Mesendoderm (in vitro differentiated cells): Measurements from ENCODE around the gene MAD1L1. TPM values are rescaled to one million over a fixed set of nuclear protein-coding genes. Genes with fewer than 3 reads are reported as not detected.

Experiments
- DNase-seq: peaks from one replicate; pipeline ENCODE4 v3.0.0; 2013
- H2AK5ac ChIP-seq: 2 replicates; pipeline ENCODE4 v1.6.1; 2013; ENCODE audit warnings: low read length, inconsistent platforms
- H2BK120ac ChIP-seq: 2 replicates; pipeline ENCODE4 v1.6.1; 2013; ENCODE audit warnings: low read depth, mild to moderate bottlenecking, low read length, moderate library complexity, mixed read lengths
- H2BK15ac ChIP-seq: replicated peaks from 2 replicates; pipeline ENCODE4 v1.6.1; 2013; ENCODE audit warnings: low read depth, mild to moderate bottlenecking, moderate library complexity
- H2BK5ac ChIP-seq: 2 replicates; pipeline ENCODE4 v1.6.1; 2013; ENCODE audit warnings: low read length, inconsistent platforms
- H3K18ac ChIP-seq: 2 replicates; pipeline ENCODE4 v1.6.1; 2013; ENCODE audit warnings: mild to moderate bottlenecking, low read length, mixed read lengths
- H3K23ac ChIP-seq: one replicate; pipeline ENCODE4 v1.6.1; 2013; ENCODE audit warnings: low read length
- H3K27ac ChIP-seq: 2 replicates; pipeline ENCODE4 v1.5.1; 2013; ENCODE audit warnings: low read depth, mild to moderate bottlenecking, inconsistent platforms, low read length, moderate library complexity
- H3K27me3 ChIP-seq: 2 replicates; pipeline ENCODE4 v1.6.1; 2013; ENCODE audit warnings: low read length, control low read depth, mild to moderate bottlenecking, inconsistent platforms; ENCODE audit not compliant: insufficient read depth, poor library complexity
- H3K36me3 ChIP-seq: 2 replicates; pipeline ENCODE4 v1.6.1; 2013; ENCODE audit warnings: low read length, inconsistent platforms; ENCODE audit not compliant: control insufficient read depth, insufficient read depth
- H3K4ac ChIP-seq: one replicate; pipeline ENCODE4 v1.6.1; 2013; ENCODE audit warnings: low read depth, mild to moderate bottlenecking, low read length, moderate library complexity
- H3K4me1 ChIP-seq: 2 replicates; pipeline ENCODE4 v1.6.1; 2013; ENCODE audit warnings: low read depth, low read length, inconsistent platforms; ENCODE audit not compliant: control insufficient read depth
- H3K4me2 ChIP-seq: 2 replicates; pipeline ENCODE4 v1.6.1; 2013; ENCODE audit warnings: low read length
- H3K4me3 ChIP-seq: 2 replicates; pipeline ENCODE4 v1.5.1; 2013; ENCODE audit warnings: mild to moderate bottlenecking, low read length
- H3K56ac ChIP-seq: one replicate; pipeline ENCODE4 v1.6.1; 2013; ENCODE audit warnings: low read length
- H3K79me1 ChIP-seq: 2 replicates; pipeline ENCODE4 v1.6.1; 2013; ENCODE audit warnings: low read length, inconsistent platforms
- H3K79me2 ChIP-seq: 2 replicates; pipeline ENCODE4 v1.6.1; 2013; ENCODE audit warnings: mild to moderate bottlenecking, low read length; ENCODE audit not compliant: control insufficient read depth, insufficient read depth
- H3K9ac ChIP-seq: 2 replicates; pipeline ENCODE4 v1.6.1; 2013; ENCODE audit warnings: low read length, inconsistent platforms
- H4K5ac ChIP-seq: one replicate; pipeline ENCODE4 v1.6.1; 2013; ENCODE audit warnings: low read length
- H4K8ac ChIP-seq: one replicate; pipeline ENCODE4 v1.6.1; 2013; ENCODE audit warnings: low read depth, mild to moderate bottlenecking, control low read depth, low read length, moderate library complexity
- WGBS: extraction: QIAGEN DNeasy Blood & Tissue Kit; methylation state at CpG from one replicate; pipeline ENCODE4 v1.1.7; 2013; ENCODE audit warnings: low lambda C conversion rate, missing lambda C conversion rate; ENCODE audit not compliant: insufficient coverage; ENCODE audit errors: extremely low coverage; 5-methylcytosine and 5-hydroxymethylcytosine counted together
- polyA plus RNA-seq, 2 experiments: library from polyadenylated mRNA; stranded (reverse); fragments of 200-250 nt; gene quantifications; one replicate each; pipeline ENCODE4 v1.2.3, GENCODE V29; 2013

The MAD1L1 gene
- polyA plus RNA-seq (2013, experiment 1 of 2), result 19.5 TPM
- 20.8 TPM for polyA plus RNA-seq (2013, experiment 2 of 2)

- Histone ChIP-seq H3K4me2 (peak within 1 kb of the TSS; percentile 87), H3K79me2 (peaks cover 18% of the 10 kb centered on the region), H3K56ac (peak within 1 kb of the TSS; percentile 90), H3K23ac (peak within 1 kb of the TSS; percentile 45), H3K4ac (peak within 1 kb of the TSS; percentile 18), H3K79me1 (peaks cover 20% of the 10 kb centered on the region), H2AK5ac (no peak within 1 kb of the TSS), H4K8ac (peak within 1 kb of the TSS; percentile 87), H3K9ac (peak within 1 kb of the TSS; percentile 75), H2BK120ac (no peak within 1 kb of the TSS), H3K4me1 (no peaks in the 10 kb centered on the region), H3K18ac (peak within 1 kb of the TSS; percentile 65), H3K4me3 (peak within 1 kb of the TSS; percentile 81), H3K27me3 (no peaks in the 10 kb centered on the region), H3K27ac (peak within 1 kb of the TSS; percentile 12), H2BK15ac (no peak within 1 kb of the TSS), H2BK5ac (no peak within 1 kb of the TSS), H4K5ac (no peak within 1 kb of the TSS), H3K36me3 (peaks cover 12% of the 10 kb centered on the region)
- WGBS, result no CpG with 5 or more reads among the region's 63 CpGs
- peak; percentile 91 for DNase-seq
Observed at GRCh38 chr7:2232766-2233520, at the start of gene MAD1L1. Gene MAD1L1, minus strand, starts transcription at chr7:2232945. Its CDS starts 2,812 bp downstream, at chr7:2230133.

DNA sequence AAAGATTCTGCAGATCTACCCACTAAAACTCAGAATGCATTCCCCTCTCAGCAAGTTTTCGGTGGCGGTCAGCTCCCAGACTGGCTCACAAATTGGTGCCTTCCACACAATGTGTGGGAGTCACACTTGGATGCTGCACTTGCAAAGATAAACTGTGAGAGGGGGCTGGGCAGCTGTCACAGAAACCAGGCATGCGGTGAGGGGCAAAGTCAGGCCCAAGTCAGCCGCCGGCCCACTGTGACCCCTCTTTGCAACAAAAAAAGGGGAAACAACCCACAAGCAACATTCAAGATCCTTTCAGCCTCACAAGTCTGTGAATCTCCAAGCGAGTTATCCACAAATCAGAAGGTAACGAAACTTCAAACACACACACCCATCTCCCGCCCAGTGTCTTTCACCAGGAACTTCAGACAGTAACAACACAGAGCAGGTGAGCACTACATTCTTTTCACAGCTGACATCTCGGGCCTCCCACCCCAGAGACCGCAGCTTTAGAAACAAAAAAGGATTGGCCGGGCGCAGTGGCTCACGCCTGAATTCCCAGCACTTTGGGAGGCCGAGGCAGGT lies 49.5 kb upstream of the MAD1L1 start:
- no peak overlapping the region for H3K9ac ChIP-seq
- WGBS, result no CpG with 5 or more reads among the region's 14 CpGs
- no peak overlapping the region for H2BK15ac ChIP-seq
- no peak overlapping the region for H3K27ac ChIP-seq
- no peak overlapping the region for H4K5ac ChIP-seq
- no peaks in the 10 kb centered on the region for H3K36me3 ChIP-seq
- peaks cover 3% of the 10 kb centered on the region for H3K79me1 ChIP-seq
- H3K79me2 ChIP-seq, result no peaks in the 10 kb centered on the region
- no peak overlapping the region for H2BK120ac ChIP-seq
- H3K18ac ChIP-seq, result no peak overlapping the region
- H2AK5ac ChIP-seq, result no peak overlapping the region
- no peak overlapping the region for H3K4ac ChIP-seq
- no peak overlapping the region for H3K4me3 ChIP-seq
- DNase-seq, result no peak
- no peaks in the 10 kb centered on the region for H3K27me3 ChIP-seq
- H3K23ac ChIP-seq, result no peak overlapping the region
- no peak overlapping the region for H4K8ac ChIP-seq
- no peak overlapping the region for H2BK5ac ChIP-seq
- peak overlapping the region; percentile 37 for H3K56ac ChIP-seq
- no peak overlapping the region for H3K4me2 ChIP-seq
- H3K4me1 ChIP-seq, result peaks cover 4% of the 10 kb centered on the region

GRCh38 chr7:2281541-2281940 lies 48.8 kb upstream of the MAD1L1 start:
- no CpG with 5 or more reads among the region's 9 CpGs for WGBS
- Histone ChIP-seq H3K9ac (no peak overlapping the region), H3K23ac (no peak overlapping the region)

GRCh38 chr7:2280424-2280823 lies 47.7 kb upstream of the MAD1L1 start:
- H4K5ac ChIP-seq, result no peak overlapping the region
- H4K8ac ChIP-seq, result no peak overlapping the region
- H2AK5ac ChIP-seq, result no peak overlapping the region
- no peak overlapping the region for H2BK15ac ChIP-seq
- H3K4me1 ChIP-seq, result peaks cover 4% of the 10 kb centered on the region
- no CpG with 5 or more reads among the region's 2 CpGs for WGBS
- H3K56ac ChIP-seq, result no peak overlapping the region
- H3K23ac ChIP-seq, result no peak overlapping the region
- peaks cover 3% of the 10 kb centered on the region for H3K79me1 ChIP-seq
- no peak for DNase-seq
- no peak overlapping the region for H3K27ac ChIP-seq
- no peaks in the 10 kb centered on the region for H3K36me3 ChIP-seq
- no peak overlapping the region for H2BK5ac ChIP-seq
- H3K4me3 ChIP-seq, result no peak overlapping the region
- H3K79me2 ChIP-seq, result no peaks in the 10 kb centered on the region
- no peak overlapping the region for H3K4ac ChIP-seq
- H3K18ac ChIP-seq, result no peak overlapping the region
- H3K27me3 ChIP-seq, result no peaks in the 10 kb centered on the region
- H2BK120ac ChIP-seq, result no peak overlapping the region
- no peak overlapping the region for H3K4me2 ChIP-seq
- no peak overlapping the region for H3K9ac ChIP-seq

More at GRCh38 chr7:2281541-2281940, 48.8 kb upstream of the MAD1L1 start:
- Histone ChIP-seq H3K4me1 (peaks cover 4% of the 10 kb centered on the region), H2BK15ac (no peak overlapping the region), H4K8ac (no peak overlapping the region), H3K4ac (no peak overlapping the region), H4K5ac (no peak overlapping the region), H3K4me2 (no peak overlapping the region), H3K79me1 (peaks cover 3% of the 10 kb centered on the region), H3K27ac (no peak overlapping the region), H3K27me3 (no peaks in the 10 kb centered on the region), H2BK120ac (no peak overlapping the region), H2BK5ac (no peak overlapping the region), H2AK5ac (no peak overlapping the region), H3K18ac (no peak overlapping the region), H3K36me3 (no peaks in the 10 kb centered on the region), H3K4me3 (no peak overlapping the region), H3K79me2 (no peaks in the 10 kb centered on the region), H3K56ac (peak overlapping the region; percentile 42)
- DNase-seq, result no peak

DNA sequence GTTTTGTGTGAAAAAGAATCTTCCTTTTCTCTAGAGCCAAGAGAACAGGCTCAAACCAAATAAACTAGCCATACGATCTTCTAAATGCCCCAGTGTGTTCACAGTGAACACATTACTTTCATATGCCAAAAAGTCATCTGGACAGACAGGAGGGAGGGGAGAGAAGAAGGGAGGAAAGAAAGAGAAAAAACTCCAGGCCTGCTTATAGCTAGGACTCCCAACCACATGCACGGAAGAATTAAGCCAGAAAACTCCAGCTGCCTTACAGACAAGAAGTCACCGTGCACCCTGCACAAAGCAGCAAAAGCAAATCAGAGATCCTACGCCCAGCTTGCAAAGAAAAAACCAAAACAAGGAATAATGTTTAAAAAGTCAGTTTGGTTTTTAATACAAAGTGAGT lies 47.2 kb upstream of the MAD1L1 start:
- no peak overlapping the region for H3K9ac ChIP-seq
- no peak overlapping the region for H3K4me3 ChIP-seq
- H4K5ac ChIP-seq, result no peak overlapping the region
- H3K4me1 ChIP-seq, result peaks cover 4% of the 10 kb centered on the region
- WGBS, result no CpG with 5 or more reads among the region's 4 CpGs
- H3K18ac ChIP-seq, result no peak overlapping the region
- no peaks in the 10 kb centered on the region for H3K36me3 ChIP-seq
- H3K27me3 ChIP-seq, result no peaks in the 10 kb centered on the region
- H3K79me1 ChIP-seq, result peaks cover 3% of the 10 kb centered on the region
- no peak overlapping the region for H2BK15ac ChIP-seq
- H3K79me2 ChIP-seq, result no peaks in the 10 kb centered on the region
- H3K23ac ChIP-seq, result no peak overlapping the region
- H2AK5ac ChIP-seq, result no peak overlapping the region
- H3K4ac ChIP-seq, result no peak overlapping the region
- H3K27ac ChIP-seq, result no peak overlapping the region
- DNase-seq, result no peak
- H3K4me2 ChIP-seq, result no peak overlapping the region
- H3K56ac ChIP-seq, result no peak overlapping the region
- H4K8ac ChIP-seq, result no peak overlapping the region
- no peak overlapping the region for H2BK120ac ChIP-seq
- no peak overlapping the region for H2BK5ac ChIP-seq
